Endodermal cell (in vitro differentiated cells): Measurements from ENCODE around the gene SFXN1. TPM values are rescaled to one million over a fixed set of nuclear protein-coding genes. Genes with fewer than 3 reads are reported as not detected.

Source experiments
- DNase-seq: peaks from one replicate; pipeline ENCODE4 v3.0.0-alpha.2; 2017
- H3K27ac ChIP-seq: 2 replicates; pipeline ENCODE4 v1.5.1; 2013; ENCODE audit warnings: mild to moderate bottlenecking, low read depth, low read length, moderate library complexity
- H3K27me3 ChIP-seq: 2 replicates; pipeline ENCODE4 v1.6.1; 2013; ENCODE audit warnings: mild to moderate bottlenecking, low read length, moderate library complexity; ENCODE audit not compliant: insufficient read depth, control insufficient read depth, poor library complexity, severe bottlenecking
- H3K36me3 ChIP-seq: 2 replicates; pipeline ENCODE4 v1.7.0; 2013; ENCODE audit warnings: mild to moderate bottlenecking, low read length, moderate library complexity; ENCODE audit not compliant: control insufficient read depth, insufficient read depth
- H3K4me1 ChIP-seq: one replicate; pipeline ENCODE4 v1.7.0; 2013; ENCODE audit warnings: low read length; ENCODE audit not compliant: control insufficient read depth, insufficient read depth
- H3K4me3 ChIP-seq: 2 replicates; pipeline ENCODE4 v1.5.1; 2013; ENCODE audit warnings: mild to moderate bottlenecking, low read length, moderate library complexity
- H3K9ac ChIP-seq: 2 replicates; pipeline ENCODE4 v1.6.1; 2013; ENCODE audit warnings: mild to moderate bottlenecking, low read length, moderate library complexity; ENCODE audit not compliant: poor library complexity, severe bottlenecking; ENCODE audit errors: extremely low read depth
- H3K9me3 ChIP-seq: 2 replicates; pipeline ENCODE4 v1.6.1; 2013; ENCODE audit warnings: mild to moderate bottlenecking, low read length, moderate library complexity; ENCODE audit not compliant: control insufficient read depth
- H3K27ac Mint-ChIP-seq: 2 replicates; pipeline ENCODE4 v1.8.0; 2020; ENCODE audit warnings: mixed read lengths
- H3K27me3 Mint-ChIP-seq: 2 replicates; pipeline ENCODE4 v1.8.0; 2021; ENCODE audit warnings: mild to moderate bottlenecking, mixed read lengths; ENCODE audit not compliant: insufficient read depth
- H3K36me3 Mint-ChIP-seq: 2 replicates; pipeline ENCODE4 v1.8.0; 2020; ENCODE audit warnings: low read depth, mixed read lengths
- H3K4me1 Mint-ChIP-seq: 2 replicates; pipeline ENCODE4 v1.8.0; 2020; ENCODE audit warnings: mixed read lengths
- H3K4me3 Mint-ChIP-seq: 2 replicates; pipeline ENCODE4 v1.8.0; 2020; ENCODE audit warnings: mild to moderate bottlenecking, moderate library complexity, mixed read lengths
- H3K9me3 Mint-ChIP-seq: 2 replicates; pipeline ENCODE4 v1.8.0; 2020; ENCODE audit warnings: mild to moderate bottlenecking, mixed read lengths
- WGBS, 2 experiments: methylation state at CpG; one replicate each; pipeline versions ENCODE4 v1.1.5 to v1.1.7; 2013; ENCODE audit warnings: missing lambda C conversion rate in 2 of 2, mixed read lengths in 1 of 2; ENCODE audit not compliant: insufficient coverage in 1 of 2, insufficient read length in 1 of 2; 5-methylcytosine and 5-hydroxymethylcytosine counted together
- total RNA-seq, 2 donors: library from RNA; stranded (reverse); fragmentation: NEBNext Ultra II Directional in 1 of 2; extraction: Animal tissue kit (Norgen Biotek cat#: 25700) in 1 of 2; gene quantifications; 2 replicates in 1 of 2; 3 replicates in 1 of 2; pipeline ENCODE4 v1.2.1, GENCODE V29; 2021
- TF ChIP-seq, protein P1 (sequence below): fragments of 200-600 bp; sonication (generic); conservative IDR thresholded peaks from 2 replicates; pipeline ENCODE4 v1.5.0; 2021; ENCODE audit warnings: antibody characterized with exemption, mild to moderate bottlenecking

SFXN1 gene
- total RNA-seq, 2 donors from 2014 or later, result 122 to 154 TPM

DNA sequence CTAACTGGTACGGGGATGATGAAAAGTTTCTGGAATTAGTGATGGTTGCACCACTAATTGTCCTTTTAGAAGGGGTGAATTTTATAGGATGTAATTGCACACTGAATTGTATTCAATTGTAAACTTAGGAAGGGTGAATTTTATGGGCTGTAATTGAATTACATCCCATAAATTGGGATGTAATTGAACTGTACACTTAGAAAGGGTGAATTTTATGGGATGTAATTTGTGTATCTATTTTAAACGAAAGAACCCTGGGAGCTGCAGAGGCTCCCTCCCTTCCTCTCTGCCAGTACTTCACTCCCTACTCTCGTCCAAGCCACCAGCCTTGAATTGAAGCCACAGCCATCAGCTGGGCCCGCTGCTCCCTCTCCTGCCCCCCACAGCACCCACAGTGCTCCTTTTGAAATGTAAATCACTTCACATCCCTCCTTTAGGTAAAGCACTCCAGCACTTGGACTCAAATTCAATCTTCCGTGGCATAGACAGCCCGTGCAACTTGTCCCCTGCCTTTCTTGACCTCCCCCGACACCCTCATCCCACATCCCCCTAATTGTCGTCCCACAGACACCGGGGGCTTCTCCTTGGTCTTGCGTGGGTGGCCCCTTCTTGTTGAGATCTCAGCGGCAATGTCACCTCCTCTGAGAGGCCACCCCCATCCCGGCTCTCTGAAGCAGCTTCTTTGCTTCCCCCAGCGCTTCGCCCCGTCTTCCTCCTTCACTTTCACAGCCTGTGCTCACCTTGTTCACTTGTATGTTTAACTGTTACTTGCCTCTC is 95.3 kb downstream of the SFXN1 start:
- Mint-ChIP-seq H3K27me3 (peaks cover 25% of the 10 kb centered on the region), H3K4me1 (peaks cover 7% of the 10 kb centered on the region), H3K9me3 (no peaks in the 10 kb centered on the region), H3K36me3 (no peaks in the 10 kb centered on the region), H3K27ac (no peak overlapping the region), H3K4me3 (no peak overlapping the region)
- DNase-seq, result peak; percentile 66
- H3K27me3 ChIP-seq, result no peaks in the 10 kb centered on the region
- 13 to 48% methylated on average over 5 to 15 of the region's 15 CpGs for WGBS, 2 experiments
- H3K4me1 ChIP-seq, result peaks cover 4% of the 10 kb centered on the region
- no peaks in the 10 kb centered on the region for H3K9me3 ChIP-seq
- no peak overlapping the region for H3K27ac ChIP-seq
- TF ChIP-seq, protein P1, sequence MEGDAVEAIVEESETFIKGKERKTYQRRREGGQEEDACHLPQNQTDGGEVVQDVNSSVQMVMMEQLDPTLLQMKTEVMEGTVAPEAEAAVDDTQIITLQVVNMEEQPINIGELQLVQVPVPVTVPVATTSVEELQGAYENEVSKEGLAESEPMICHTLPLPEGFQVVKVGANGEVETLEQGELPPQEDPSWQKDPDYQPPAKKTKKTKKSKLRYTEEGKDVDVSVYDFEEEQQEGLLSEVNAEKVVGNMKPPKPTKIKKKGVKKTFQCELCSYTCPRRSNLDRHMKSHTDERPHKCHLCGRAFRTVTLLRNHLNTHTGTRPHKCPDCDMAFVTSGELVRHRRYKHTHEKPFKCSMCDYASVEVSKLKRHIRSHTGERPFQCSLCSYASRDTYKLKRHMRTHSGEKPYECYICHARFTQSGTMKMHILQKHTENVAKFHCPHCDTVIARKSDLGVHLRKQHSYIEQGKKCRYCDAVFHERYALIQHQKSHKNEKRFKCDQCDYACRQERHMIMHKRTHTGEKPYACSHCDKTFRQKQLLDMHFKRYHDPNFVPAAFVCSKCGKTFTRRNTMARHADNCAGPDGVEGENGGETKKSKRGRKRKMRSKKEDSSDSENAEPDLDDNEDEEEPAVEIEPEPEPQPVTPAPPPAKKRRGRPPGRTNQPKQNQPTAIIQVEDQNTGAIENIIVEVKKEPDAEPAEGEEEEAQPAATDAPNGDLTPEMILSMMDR, result no peak
- H3K9ac ChIP-seq, result no peak overlapping the region
- H3K36me3 ChIP-seq, result no peaks in the 10 kb centered on the region
- H3K4me3 ChIP-seq, result no peak overlapping the region

DNA sequence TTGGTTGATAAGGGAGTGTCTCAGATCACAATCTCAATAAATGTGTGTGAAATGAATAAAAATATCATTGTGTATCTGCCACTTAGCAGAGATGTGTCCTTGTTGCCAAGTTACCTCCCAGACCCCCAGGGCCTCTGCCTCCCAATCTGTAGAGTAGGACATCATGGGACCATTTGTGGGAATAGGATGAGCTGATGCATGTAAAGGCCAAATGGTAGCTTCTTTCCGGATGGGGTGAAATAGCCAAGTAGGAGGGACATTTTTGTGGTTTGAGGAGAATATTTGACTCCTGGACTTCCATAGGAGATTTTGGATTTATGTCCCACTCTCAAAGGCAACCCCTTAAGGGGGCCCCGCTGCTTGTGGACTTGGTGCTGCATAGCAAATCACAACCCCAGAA is 96.9 kb downstream of the SFXN1 start:
- TF ChIP-seq, protein P1, result no peak

DNA sequence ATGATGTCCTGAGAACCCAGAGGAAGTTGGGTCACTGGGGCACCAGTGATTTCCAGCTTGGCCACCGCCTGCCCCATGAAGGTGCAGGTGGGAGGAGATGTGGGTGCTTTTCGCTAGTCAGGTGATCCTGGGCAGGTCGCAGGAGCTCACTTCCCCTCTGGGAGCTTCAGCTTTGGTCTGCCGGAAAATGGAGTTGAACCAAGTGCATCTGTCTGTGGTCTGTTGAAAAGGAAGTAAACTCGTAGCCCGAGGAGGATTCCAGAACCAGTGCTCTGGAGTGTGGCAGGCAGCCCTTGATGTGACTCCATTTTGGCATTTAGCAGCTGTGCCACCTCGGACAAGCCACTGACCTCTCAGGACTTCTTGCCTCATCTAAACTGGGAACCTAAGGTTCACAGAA is 97.7 kb downstream of the SFXN1 start:
- H3K4me3 ChIP-seq, result no peak overlapping the region
- Mint-ChIP-seq H3K9me3 (no peaks in the 10 kb centered on the region), H3K36me3 (no peaks in the 10 kb centered on the region), H3K27me3 (peaks cover 25% of the 10 kb centered on the region), H3K27ac (no peak overlapping the region), H3K4me1 (peaks cover 7% of the 10 kb centered on the region), H3K4me3 (no peak overlapping the region)
- no peaks in the 10 kb centered on the region for H3K36me3 ChIP-seq
- no peaks in the 10 kb centered on the region for H3K9me3 ChIP-seq
- peak; percentile 11 for DNase-seq
- H3K27me3 ChIP-seq, result no peaks in the 10 kb centered on the region
- no peak overlapping the region for H3K27ac ChIP-seq
- H3K9ac ChIP-seq, result no peak overlapping the region
- TF ChIP-seq, protein P1, result no peak
- H3K4me1 ChIP-seq, result peaks cover 4% of the 10 kb centered on the region
- 95 to 100% methylated on average over 2 to 7 of the region's 7 CpGs for WGBS, 2 experiments

More for the DNA sequence above, 96.9 kb downstream of the SFXN1 start:
- Mint-ChIP-seq H3K4me1 (peaks cover 7% of the 10 kb centered on the region), H3K9me3 (no peaks in the 10 kb centered on the region), H3K4me3 (no peak overlapping the region), H3K27me3 (peaks cover 25% of the 10 kb centered on the region), H3K36me3 (no peaks in the 10 kb centered on the region), H3K27ac (no peak overlapping the region)
- DNase-seq, result peak; percentile 17
- Histone ChIP-seq H3K27ac (no peak overlapping the region), H3K9ac (no peak overlapping the region), H3K4me1 (peaks cover 4% of the 10 kb centered on the region), H3K36me3 (no peaks in the 10 kb centered on the region), H3K27me3 (no peaks in the 10 kb centered on the region), H3K4me3 (no peak overlapping the region), H3K9me3 (no peaks in the 10 kb centered on the region)
- WGBS, 2 experiments, result 90 to 100% methylated on average over 1 to 2 of the region's 2 CpGs
